Measurements from ENCODE around the gene OR6N2. TPM values are rescaled to one million over a fixed set of nuclear protein-coding genes. Genes with fewer than 3 reads are reported as not detected.

Gene OR6N2
- total and polyA plus RNA-seq, 2 experiments from 2014 or later, result not detected

DNA sequence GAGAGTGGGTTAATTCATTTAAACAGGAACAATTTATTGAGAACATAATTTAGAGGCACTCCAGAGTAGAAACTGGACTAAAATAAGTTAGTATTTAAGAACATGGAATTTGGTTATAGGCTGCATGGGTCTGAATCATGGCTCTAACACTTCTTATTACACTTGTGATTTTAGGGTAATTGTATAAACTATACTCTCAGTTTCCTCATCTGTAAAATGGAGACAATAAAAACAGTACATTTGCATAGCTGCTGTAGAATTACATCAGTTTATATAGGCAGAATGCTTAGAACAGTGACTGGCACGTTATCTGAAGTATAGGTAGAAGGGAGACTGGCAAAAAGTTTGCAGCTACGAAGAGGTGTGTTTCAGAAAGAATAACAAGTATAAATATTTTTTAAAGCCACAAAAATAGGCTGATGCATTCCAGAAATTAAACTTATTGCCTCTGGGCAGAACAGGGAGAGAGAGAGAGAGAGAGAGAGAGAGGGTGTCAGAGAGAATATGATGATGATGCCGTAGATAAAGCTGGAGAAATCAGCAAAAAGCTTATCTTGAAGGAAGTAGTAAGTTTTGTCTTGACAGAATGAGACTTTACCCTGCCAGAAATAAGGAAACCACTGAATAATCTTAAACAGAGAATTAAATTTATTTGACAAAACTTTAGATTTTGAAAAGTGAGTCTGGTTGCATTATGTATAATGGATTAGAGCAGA, 52.3 kb downstream of the OR6N2 start:
- Mint-ChIP-seq H3K4me3 (no peak overlapping the region), H3K4me1 (no peaks in the 10 kb centered on the region), H3K9me3 (no peaks in the 10 kb centered on the region), H3K27me3 (ENCODE audit: insufficient read depth, low read depth, poor library complexity) (no peaks in the 10 kb centered on the region), H3K27ac (no peak overlapping the region), H3K36me3 (ENCODE audit: low read depth) (no peaks in the 10 kb centered on the region)
- ATAC-seq (no peak), DNase-seq (ENCODE audit: low spot score) (no peak)
- no peak overlapping the region for H3K4me2 ChIP-seq
- no peaks in the 10 kb centered on the region for H3K36me3 ChIP-seq (ENCODE audit: insufficient read depth)
- no peak overlapping the region for H3K27ac ChIP-seq (ENCODE audit: low read depth)
- H2AFZ ChIP-seq, result no peak overlapping the region
- H3K4me1 ChIP-seq (ENCODE audit: insufficient read depth), result no peaks in the 10 kb centered on the region
- TF ChIP-seq, protein P1, sequence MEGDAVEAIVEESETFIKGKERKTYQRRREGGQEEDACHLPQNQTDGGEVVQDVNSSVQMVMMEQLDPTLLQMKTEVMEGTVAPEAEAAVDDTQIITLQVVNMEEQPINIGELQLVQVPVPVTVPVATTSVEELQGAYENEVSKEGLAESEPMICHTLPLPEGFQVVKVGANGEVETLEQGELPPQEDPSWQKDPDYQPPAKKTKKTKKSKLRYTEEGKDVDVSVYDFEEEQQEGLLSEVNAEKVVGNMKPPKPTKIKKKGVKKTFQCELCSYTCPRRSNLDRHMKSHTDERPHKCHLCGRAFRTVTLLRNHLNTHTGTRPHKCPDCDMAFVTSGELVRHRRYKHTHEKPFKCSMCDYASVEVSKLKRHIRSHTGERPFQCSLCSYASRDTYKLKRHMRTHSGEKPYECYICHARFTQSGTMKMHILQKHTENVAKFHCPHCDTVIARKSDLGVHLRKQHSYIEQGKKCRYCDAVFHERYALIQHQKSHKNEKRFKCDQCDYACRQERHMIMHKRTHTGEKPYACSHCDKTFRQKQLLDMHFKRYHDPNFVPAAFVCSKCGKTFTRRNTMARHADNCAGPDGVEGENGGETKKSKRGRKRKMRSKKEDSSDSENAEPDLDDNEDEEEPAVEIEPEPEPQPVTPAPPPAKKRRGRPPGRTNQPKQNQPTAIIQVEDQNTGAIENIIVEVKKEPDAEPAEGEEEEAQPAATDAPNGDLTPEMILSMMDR (conservative IDR thresholded peaks at IDR 0.05; ENCODE audit: low read depth in 2 of 2), result no peak
- TF ChIP-seq CREB1 (CRISPR knock-in tag; IDR thresholded peaks at IDR 0.05; ENCODE audit: low read depth) (no peak), NANOG (IDR thresholded peaks at IDR 0.05; ENCODE audit: borderline replicate concordance) (no peak), ZNF114 (CRISPR knock-in tag; IDR thresholded peaks at IDR 0.05) (no peak), STAT1 (IDR thresholded peaks at IDR 0.05; ENCODE audit: unreplicated experiment) (no peak)
- TF ChIP-seq, protein P2, sequence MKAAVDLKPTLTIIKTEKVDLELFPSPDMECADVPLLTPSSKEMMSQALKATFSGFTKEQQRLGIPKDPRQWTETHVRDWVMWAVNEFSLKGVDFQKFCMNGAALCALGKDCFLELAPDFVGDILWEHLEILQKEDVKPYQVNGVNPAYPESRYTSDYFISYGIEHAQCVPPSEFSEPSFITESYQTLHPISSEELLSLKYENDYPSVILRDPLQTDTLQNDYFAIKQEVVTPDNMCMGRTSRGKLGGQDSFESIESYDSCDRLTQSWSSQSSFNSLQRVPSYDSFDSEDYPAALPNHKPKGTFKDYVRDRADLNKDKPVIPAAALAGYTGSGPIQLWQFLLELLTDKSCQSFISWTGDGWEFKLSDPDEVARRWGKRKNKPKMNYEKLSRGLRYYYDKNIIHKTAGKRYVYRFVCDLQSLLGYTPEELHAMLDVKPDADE (IDR thresholded peaks at IDR 0.05), result no peak
- no peaks in the 10 kb centered on the region for H3F3A ChIP-seq (replicated peaks; ENCODE audit: low read depth)
- no peaks in the 10 kb centered on the region for H3K79me2 ChIP-seq (replicated peaks; ENCODE audit: insufficient read depth)
- H4K20me1 ChIP-seq (replicated peaks; ENCODE audit: insufficient read depth), result no peaks in the 10 kb centered on the region
- no peaks in the 10 kb centered on the region for H3K27me3 ChIP-seq (ENCODE audit: insufficient read depth)
- no peaks in the 10 kb centered on the region; the same call in 1 of the 2 replicates for H3K9me2 ChIP-seq (ENCODE audit: insufficient read depth)
- no peak overlapping the region for H3K4me3 ChIP-seq

DNA sequence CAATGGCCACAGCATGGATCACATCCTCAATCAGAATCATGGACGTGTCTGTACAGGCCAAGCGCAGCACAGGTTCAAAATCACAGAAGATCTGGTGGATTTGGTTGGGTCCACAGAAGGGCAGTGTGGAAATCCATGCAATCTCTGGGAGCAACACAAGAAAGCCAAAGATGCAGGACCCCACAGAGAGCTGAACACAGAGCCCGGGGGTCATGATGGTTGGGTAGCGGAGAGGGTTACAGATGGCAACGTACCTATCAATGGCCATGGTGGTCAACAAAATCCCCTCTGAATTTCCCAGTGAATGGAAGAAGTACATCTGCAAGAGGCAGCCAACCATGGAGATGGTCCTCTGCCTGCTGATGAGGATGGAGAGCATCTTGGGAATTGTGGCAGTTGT, 56.6 kb downstream of the OR6N2 start:
- no peaks in the 10 kb centered on the region for H3K27me3 Mint-ChIP-seq (ENCODE audit: insufficient read depth, low read depth, poor library complexity)
- no peak for ATAC-seq

More for the DNA sequence above, 56.6 kb downstream of the OR6N2 start:
- TF ChIP-seq ZNF331 (CRISPR knock-in tag; IDR thresholded peaks at IDR 0.05; ENCODE audit: low read depth), result no peak
- no peak for TF ChIP-seq EZH2 (IDR thresholded peaks at IDR 0.05; ENCODE audit: low read depth, unreplicated experiment)
- no peak for TF ChIP-seq ZNF114 (CRISPR knock-in tag; IDR thresholded peaks at IDR 0.05)
- no peak for TF ChIP-seq JUNB (IDR thresholded peaks at IDR 0.05; ENCODE audit: unreplicated experiment)
- TF ChIP-seq, protein P2 (IDR thresholded peaks at IDR 0.05), result no peak
- no peak for TF ChIP-seq POLR2AphosphoS5 (IDR thresholded peaks at IDR 0.05; ENCODE audit: low read depth)
- TF ChIP-seq STAT1 (IDR thresholded peaks at IDR 0.05; ENCODE audit: unreplicated experiment), result no peak
- TF ChIP-seq, protein P1 (conservative IDR thresholded peaks at IDR 0.05; ENCODE audit: low read depth in 2 of 2), result no peak
- no peak for TF ChIP-seq NANOG (IDR thresholded peaks at IDR 0.05; ENCODE audit: borderline replicate concordance)
- TF ChIP-seq, protein P3, sequence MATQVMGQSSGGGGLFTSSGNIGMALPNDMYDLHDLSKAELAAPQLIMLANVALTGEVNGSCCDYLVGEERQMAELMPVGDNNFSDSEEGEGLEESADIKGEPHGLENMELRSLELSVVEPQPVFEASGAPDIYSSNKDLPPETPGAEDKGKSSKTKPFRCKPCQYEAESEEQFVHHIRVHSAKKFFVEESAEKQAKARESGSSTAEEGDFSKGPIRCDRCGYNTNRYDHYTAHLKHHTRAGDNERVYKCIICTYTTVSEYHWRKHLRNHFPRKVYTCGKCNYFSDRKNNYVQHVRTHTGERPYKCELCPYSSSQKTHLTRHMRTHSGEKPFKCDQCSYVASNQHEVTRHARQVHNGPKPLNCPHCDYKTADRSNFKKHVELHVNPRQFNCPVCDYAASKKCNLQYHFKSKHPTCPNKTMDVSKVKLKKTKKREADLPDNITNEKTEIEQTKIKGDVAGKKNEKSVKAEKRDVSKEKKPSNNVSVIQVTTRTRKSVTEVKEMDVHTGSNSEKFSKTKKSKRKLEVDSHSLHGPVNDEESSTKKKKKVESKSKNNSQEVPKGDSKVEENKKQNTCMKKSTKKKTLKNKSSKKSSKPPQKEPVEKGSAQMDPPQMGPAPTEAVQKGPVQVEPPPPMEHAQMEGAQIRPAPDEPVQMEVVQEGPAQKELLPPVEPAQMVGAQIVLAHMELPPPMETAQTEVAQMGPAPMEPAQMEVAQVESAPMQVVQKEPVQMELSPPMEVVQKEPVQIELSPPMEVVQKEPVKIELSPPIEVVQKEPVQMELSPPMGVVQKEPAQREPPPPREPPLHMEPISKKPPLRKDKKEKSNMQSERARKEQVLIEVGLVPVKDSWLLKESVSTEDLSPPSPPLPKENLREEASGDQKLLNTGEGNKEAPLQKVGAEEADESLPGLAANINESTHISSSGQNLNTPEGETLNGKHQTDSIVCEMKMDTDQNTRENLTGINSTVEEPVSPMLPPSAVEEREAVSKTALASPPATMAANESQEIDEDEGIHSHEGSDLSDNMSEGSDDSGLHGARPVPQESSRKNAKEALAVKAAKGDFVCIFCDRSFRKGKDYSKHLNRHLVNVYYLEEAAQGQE (IDR thresholded peaks at IDR 0.05; ENCODE audit: unreplicated experiment), result no peak
- no peak for TF ChIP-seq CREB1 (CRISPR knock-in tag; IDR thresholded peaks at IDR 0.05; ENCODE audit: low read depth)
- H3K27ac ChIP-seq (ENCODE audit: low read depth), result no peak overlapping the region
- H3F3A ChIP-seq (replicated peaks; ENCODE audit: low read depth), result no peaks in the 10 kb centered on the region
- no peak overlapping the region for H3K4me2 ChIP-seq
- no peaks in the 10 kb centered on the region for H3K9me3 Mint-ChIP-seq
- H3K4me3 ChIP-seq, result no peak overlapping the region
- H3K36me3 Mint-ChIP-seq (ENCODE audit: low read depth), result no peaks in the 10 kb centered on the region
- H3K27me3 ChIP-seq (ENCODE audit: insufficient read depth), result no peaks in the 10 kb centered on the region
- H3K4me3 Mint-ChIP-seq, result no peak overlapping the region
- no peaks in the 10 kb centered on the region for H3K4me1 ChIP-seq (ENCODE audit: insufficient read depth)
- no peak for DNase-seq (ENCODE audit: low spot score)
- H2AFZ ChIP-seq, result no peak overlapping the region
- H3K79me2 ChIP-seq (replicated peaks; ENCODE audit: insufficient read depth), result no peaks in the 10 kb centered on the region
- H4K20me1 ChIP-seq (replicated peaks; ENCODE audit: insufficient read depth), result no peaks in the 10 kb centered on the region
- no peaks in the 10 kb centered on the region for H3K36me3 ChIP-seq (ENCODE audit: insufficient read depth)
- no peak overlapping the region for H3K27ac Mint-ChIP-seq
- no peaks in the 10 kb centered on the region for H3K4me1 Mint-ChIP-seq
- no peaks in the 10 kb centered on the region for H3K9me2 ChIP-seq (ENCODE audit: insufficient read depth)
